Astrocyte of the cerebellum (primary cell): ENCODE data around the gene CPA2.

ENCODE experiments used
- DNase-seq: peaks from one replicate; pipeline ENCODE4 v3.0.0-alpha.2; 2011; ENCODE audit warnings: low read depth
- H3K4me3 ChIP-seq: 2 replicates; pipeline ENCODE4 v1.5.1; 2011; ENCODE audit warnings: mild to moderate bottlenecking, low read depth, low read length, moderate library complexity
- in situ Hi-C: cut with HindIII; loops from 2 replicates; pipeline ENCODE4 v1.10.0; 2017; ENCODE audit warnings: low sequenced_read_pairs
- TF ChIP-seq, protein P1 (sequence below): IDR thresholded peaks from 2 replicates; pipeline ENCODE4 v1.5.1; 2012; ENCODE audit warnings: low read length, low read depth, moderate library complexity, mild to moderate bottlenecking; ENCODE audit errors: missing control alignments

The CPA2 gene

DNA sequence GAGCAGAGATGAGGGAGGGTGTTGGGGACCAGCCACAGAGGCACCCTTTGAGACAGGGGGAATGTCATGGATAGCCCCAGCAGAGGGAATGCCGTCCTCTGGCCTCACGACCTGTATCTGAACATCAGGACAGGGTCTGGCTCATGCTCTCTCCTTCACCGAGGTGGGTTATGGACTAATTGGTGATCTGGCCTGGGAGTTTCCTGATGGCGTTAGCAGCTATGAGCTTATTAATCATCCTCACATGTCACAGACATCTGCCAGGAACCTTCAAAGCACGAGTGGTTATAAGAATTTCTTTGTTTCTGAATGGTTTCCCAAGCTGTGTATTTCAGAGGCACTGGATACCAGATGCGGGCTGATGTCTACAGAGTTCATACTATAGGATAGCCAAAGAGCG lies 33.2 kb downstream of the CPA2 start:
- in situ Hi-C loops: no loop called here
- no peak for DNase-seq
- H3K4me3 ChIP-seq: no peak overlapping the region
- TF ChIP-seq, protein P1, sequence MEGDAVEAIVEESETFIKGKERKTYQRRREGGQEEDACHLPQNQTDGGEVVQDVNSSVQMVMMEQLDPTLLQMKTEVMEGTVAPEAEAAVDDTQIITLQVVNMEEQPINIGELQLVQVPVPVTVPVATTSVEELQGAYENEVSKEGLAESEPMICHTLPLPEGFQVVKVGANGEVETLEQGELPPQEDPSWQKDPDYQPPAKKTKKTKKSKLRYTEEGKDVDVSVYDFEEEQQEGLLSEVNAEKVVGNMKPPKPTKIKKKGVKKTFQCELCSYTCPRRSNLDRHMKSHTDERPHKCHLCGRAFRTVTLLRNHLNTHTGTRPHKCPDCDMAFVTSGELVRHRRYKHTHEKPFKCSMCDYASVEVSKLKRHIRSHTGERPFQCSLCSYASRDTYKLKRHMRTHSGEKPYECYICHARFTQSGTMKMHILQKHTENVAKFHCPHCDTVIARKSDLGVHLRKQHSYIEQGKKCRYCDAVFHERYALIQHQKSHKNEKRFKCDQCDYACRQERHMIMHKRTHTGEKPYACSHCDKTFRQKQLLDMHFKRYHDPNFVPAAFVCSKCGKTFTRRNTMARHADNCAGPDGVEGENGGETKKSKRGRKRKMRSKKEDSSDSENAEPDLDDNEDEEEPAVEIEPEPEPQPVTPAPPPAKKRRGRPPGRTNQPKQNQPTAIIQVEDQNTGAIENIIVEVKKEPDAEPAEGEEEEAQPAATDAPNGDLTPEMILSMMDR: no peak

DNA sequence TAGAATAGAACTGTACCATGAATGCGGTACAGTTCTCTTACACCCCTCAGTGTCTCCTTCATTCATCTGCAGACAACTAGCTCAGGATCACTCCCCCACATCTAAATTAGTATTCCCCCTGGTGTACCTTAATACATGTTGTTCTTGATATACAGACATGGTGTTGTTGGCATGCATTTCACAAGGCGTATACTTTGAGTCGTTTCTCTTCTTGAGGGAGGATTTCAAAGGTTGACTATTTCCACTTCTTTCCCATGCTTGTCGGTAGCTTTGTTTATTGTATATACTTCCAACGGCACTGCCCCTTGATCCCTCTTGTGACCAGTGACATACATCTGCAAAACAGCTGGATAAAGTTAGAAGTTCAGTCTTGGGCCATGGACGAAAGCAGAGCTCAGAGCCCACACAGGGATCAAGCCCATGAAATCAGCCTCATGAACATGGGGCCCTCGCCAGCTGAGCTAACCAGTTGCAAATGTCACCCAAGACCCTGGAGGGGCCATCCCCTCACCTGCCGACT lies 34.9 kb downstream of the CPA2 start:
- DNase-seq: no peak
- H3K4me3 ChIP-seq: no peak overlapping the region
- TF ChIP-seq, protein P1: no peak
- in situ Hi-C loops: no loop called here

DNA sequence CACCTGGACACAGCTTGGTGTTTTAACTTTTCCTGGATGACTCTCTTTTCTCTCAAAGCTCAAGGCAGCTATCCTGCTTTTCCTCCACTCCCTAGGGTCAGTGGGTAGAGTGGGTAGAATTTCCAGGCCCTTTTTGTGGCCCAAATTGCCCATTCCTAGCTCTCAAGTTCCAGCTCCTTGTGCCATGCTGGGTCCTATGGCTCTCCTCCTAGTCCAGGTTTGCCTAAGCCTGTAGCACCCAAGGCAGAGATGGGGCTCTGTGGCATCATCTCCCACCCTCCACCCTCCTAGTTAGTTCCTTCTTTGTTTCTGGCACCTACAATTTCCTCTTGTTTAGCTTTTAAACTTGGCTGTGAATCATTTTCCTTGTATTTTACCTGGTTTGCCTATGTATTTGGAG lies 36.0 kb downstream of the CPA2 start:
- DNase-seq: no peak
- no peak overlapping the region for H3K4me3 ChIP-seq
- in situ Hi-C loops: no loop called here
- TF ChIP-seq, protein P1: no peak

DNA sequence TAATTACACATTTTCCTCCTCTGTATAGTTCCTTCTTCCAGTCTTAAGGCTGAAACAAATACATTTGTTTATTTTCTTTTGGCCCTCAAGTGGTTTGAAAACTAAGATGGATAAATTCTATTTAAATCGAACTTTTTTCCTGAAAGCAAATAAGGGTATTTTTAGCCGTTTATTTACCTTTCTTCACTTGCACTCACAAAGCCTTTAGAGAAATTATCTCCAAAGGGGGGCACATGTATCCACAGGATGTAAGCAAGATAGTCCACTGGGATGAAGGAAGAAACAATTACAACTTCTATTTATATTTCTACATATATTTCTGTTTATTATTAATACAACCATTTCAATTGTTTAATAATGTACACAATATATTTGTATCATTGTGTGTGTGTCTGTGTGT lies 36.5 kb downstream of the CPA2 start:
- H3K4me3 ChIP-seq: no peak overlapping the region
- TF ChIP-seq, protein P1: no peak
- in situ Hi-C loops: no loop called here
- no peak for DNase-seq

DNA sequence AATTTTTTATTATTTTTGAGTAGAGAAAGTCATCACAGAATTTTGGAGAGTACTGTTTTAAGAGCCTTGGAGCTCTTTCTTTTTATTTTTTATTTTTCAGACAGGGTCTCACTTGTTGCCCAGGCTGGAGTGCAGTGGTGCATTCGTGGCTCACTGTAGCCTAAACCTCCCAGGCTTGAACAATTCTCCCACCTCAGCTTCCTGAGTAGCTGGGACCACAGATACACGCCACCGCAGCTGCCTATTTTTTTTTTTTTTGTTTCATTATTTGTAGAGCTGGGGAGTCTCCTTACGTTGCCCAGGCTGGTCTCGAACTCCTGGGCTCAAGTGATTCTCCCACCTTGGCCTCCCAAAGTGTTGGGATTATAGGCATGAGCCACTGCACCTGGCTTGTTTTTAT lies 36.9 kb downstream of the CPA2 start:
- no peak overlapping the region for H3K4me3 ChIP-seq
- DNase-seq: no peak
- TF ChIP-seq, protein P1: no peak
- in situ Hi-C loops: no loop called here

DNA sequence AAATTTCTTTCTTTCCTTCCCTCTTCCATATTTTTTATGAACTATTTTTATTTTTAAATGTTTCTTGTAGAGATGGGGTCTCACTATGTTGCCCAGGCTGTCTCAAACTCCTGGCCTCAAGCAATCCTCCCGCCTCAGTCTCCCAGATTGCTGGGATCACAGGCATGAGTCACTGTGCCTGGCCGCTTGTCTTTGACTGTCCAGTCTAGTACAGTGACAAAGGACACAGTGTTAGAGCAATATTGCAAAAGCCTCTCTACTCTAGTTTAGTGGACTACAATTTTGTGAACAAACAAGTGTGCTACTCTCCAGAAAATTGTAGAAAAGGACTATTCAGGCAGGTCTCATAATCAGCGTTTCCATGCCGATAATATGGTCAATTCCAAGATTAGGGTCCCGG lies 37.3 kb downstream of the CPA2 start:
- TF ChIP-seq, protein P1: no peak
- in situ Hi-C loops: no loop called here
- H3K4me3 ChIP-seq: no peak overlapping the region
- DNase-seq: no peak

DNA sequence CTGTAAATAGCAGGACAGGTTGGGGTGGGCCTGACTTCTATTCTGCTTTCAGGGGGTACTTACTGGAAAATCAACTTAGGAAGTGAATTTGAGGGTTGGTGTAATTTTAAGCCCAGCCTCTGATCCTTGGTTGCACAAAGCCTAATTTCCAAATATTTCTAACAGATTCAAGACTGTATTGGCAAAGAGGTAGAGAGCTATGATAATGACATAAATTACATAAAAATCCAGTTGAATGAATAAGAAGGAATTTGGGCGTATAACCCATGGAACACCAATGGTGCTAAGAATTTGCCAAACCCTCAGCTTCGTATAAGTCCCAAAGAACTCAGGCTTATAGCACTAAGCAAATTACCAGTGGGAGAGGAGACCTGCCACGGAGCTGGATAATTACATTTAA lies 38.2 kb downstream of the CPA2 start:
- in situ Hi-C loops: no loop called here
- DNase-seq: no peak
- no peak overlapping the region for H3K4me3 ChIP-seq
- TF ChIP-seq, protein P1: no peak
